Mesothelial cell of epicardium (in vitro differentiated cells): ENCODE results near the gene TNXB. TPM values are rescaled to one million over a fixed set of nuclear protein-coding genes. Genes with fewer than 3 reads are reported as not detected.

Source experiments
- DNase-seq, 2 experiments: peaks; one replicate each; pipeline ENCODE4 v3.0.0; 2021; ENCODE audit warnings: low spot score in 2 of 2; ENCODE audit not compliant: unreplicated experiment in 2 of 2
- H3K27ac Mint-ChIP-seq: 2 replicates; pipeline ENCODE4 v1.8.0; 2021; ENCODE audit warnings: mixed read lengths
- H3K27me3 Mint-ChIP-seq: 2 replicates; pipeline ENCODE4 v1.8.0; 2021; ENCODE audit warnings: low read depth, mixed read lengths
- H3K36me3 Mint-ChIP-seq: 2 replicates; pipeline ENCODE4 v1.8.0; 2021; ENCODE audit warnings: mixed read lengths
- H3K4me1 Mint-ChIP-seq: 2 replicates; pipeline ENCODE4 v1.8.0; 2021; ENCODE audit warnings: mixed read lengths
- H3K4me3 Mint-ChIP-seq: 2 replicates; pipeline ENCODE4 v1.8.0; 2021; ENCODE audit warnings: mild to moderate bottlenecking, moderate library complexity, mixed read lengths
- H3K9me3 Mint-ChIP-seq: 2 replicates; pipeline ENCODE4 v1.8.0; 2021; ENCODE audit warnings: mixed read lengths
- CTCF ChIP-seq: fragments of 200-600 bp; sonication (generic); IDR thresholded peaks from one replicate; pipeline ENCODE4 v1.5.0; 2021; ENCODE audit warnings: antibody characterized with exemption; ENCODE audit not compliant: unreplicated experiment
- total RNA-seq: library from RNA; stranded (reverse); gene quantifications from 3 replicates; pipeline ENCODE4 v1.2.1, GENCODE V29; 2021

Gene TNXB
- total RNA-seq, 1 donor from 2014 or later: 13.9 TPM

GRCh38 chr6:32131439-32131948 lies 22.4 kb upstream of the TNXB start:
- Mint-ChIP-seq H3K9me3 (no peaks in the 10 kb centered on the region), H3K36me3 (no peaks in the 10 kb centered on the region), H3K4me1 (peaks cover 30% of the 10 kb centered on the region), H3K27ac (no peak overlapping the region), H3K4me3 (peak overlapping the region; percentile 31), H3K27me3 (peaks cover 14% of the 10 kb centered on the region)
- no peak for DNase-seq
- TF ChIP-seq CTCF: no peak

DNA sequence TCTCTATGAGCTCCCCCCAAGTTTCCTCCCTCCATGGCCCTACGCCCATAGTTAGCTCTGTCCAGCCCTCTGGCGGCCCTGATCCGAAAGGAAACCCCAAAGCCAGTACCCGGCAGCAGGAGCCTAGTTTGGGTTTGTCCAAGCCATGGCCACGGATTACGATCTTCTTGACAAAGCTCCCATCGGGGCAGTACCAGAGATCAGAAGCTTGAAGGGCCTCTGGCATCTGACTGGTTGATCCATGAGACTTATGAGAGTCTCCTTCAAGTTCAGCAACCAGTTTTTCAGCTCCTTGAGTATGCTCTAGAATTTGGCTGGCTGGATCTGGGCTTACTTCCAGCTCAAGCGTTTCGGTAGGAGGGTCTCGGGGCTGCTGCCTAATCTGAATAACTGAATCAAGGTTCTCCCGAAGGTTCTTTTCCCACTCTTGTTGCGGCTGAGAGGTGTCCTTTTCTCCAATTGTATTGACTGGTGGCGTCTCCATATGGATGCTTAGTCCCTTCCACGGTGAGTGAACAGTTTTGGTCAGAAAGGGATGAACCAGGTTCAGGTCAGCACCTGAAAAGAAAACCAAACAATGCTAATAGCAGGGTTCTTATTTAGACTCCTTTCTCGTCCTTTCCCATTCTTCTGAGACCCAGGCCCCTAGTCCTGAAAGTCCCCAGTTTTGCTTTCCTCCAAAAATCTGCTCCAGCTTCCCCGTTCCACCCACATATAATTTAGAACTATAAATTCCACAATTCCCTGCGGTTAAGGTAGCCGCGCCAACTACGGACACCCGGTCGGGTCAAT lies 20.4 kb upstream of the TNXB start:
- DNase-seq: no peak
- H3K9me3 Mint-ChIP-seq: no peaks in the 10 kb centered on the region
- TF ChIP-seq CTCF: no peak
- peaks cover 6% of the 10 kb centered on the region for H3K36me3 Mint-ChIP-seq
- H3K27ac Mint-ChIP-seq: peak overlapping the region; percentile 98
- peaks cover 4% of the 10 kb centered on the region for H3K27me3 Mint-ChIP-seq
- peaks cover 30% of the 10 kb centered on the region for H3K4me1 Mint-ChIP-seq
- H3K4me3 Mint-ChIP-seq: peak overlapping the region; percentile 89

DNA sequence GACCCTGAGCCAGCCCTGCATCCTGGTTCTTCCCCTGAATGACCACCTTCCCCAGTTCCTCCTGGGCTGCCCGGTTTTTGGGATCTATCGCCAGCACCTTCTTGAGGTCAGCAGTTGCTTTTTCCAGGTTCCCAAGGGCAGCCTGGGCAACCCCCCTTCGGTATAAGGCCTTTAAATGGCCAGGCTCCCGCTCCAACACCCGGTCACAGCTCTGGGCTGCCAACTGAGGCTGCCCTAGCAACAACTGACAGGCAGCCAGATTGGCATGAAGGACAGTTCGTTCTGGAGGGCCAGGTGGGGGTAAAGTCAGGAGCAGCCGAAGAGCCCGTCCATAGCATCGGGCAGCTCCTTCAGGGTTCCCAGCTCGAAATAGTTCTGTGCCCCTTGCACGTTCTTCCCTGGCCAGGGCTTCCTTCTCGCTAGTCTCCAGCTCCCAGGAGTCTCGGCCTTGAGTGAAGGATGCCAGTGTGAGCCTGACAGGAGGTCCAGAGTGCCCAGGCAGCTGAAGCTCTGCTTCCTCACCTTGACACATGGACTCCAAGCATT lies 19.7 kb upstream of the TNXB start:
- peaks cover under 1% of the 10 kb centered on the region for H3K27me3 Mint-ChIP-seq
- peaks cover 30% of the 10 kb centered on the region for H3K4me1 Mint-ChIP-seq
- peak overlapping the region; percentile 98 for H3K4me3 Mint-ChIP-seq

DNA sequence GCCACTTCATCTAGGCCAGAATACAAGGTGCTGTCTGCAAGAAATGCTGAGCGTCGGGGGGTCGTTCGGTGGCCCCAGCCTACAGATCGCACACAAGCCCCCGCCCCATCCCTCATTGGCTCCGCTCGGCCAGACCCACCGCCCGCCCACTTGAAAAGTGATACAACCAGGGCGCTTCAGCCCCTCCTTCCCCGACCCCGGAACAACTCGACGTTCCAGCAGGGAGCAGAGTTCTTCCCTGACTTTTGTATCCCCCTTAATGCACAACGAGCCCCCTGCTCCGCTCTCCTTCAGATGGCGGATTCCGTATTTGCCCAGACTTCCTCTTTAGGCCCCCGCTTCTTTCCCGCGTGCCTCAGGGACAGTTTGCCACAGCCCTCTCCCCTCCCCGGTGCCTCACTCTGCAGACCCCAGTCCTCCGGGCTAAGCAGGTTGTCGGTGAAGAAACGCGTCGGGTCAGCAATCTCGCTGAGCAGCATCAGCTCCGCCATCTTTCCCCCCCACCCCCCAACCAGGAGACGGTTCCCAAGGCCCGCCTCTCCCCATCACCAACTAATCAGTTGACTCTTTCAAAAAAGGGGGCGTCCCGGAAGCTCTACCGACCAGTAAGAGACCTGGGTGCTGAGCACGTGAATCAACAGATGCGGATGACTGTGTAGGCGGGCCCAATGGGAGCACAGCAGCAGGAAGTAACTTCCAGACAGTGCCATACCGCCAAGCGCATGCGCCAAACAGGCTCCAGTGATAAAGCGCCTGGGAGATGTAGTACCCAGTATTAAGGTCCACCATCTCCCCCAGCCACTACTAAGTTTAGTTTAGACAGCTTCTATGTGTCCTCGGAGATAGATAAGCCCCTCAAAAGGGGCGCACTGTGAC lies 18.8 kb upstream of the TNXB start, which contains the start of gene ATF6B:
TSS of gene ATF6B (minus strand) at position 530 of the 876 bp plus-strand sequence. CDS start at position 491, 39 bp downstream.
- Mint-ChIP-seq H3K9me3 (no peaks in the 10 kb centered on the region), H3K27me3 (no peaks in the 10 kb centered on the region), H3K4me1 (peaks cover 30% of the 10 kb centered on the region), H3K36me3 (peaks cover 13% of the 10 kb centered on the region), H3K4me3 (peak within 1 kb of the TSS; percentile 98), H3K27ac (peak within 1 kb of the TSS; percentile 98)
- no peak for TF ChIP-seq CTCF
- peak; percentile 92 to 95 for DNase-seq

More for the DNA sequence above, 19.7 kb upstream of the TNXB start:
- Mint-ChIP-seq H3K9me3 (no peaks in the 10 kb centered on the region), H3K27ac (peak overlapping the region; percentile 98), H3K36me3 (peaks cover 11% of the 10 kb centered on the region)
- no peak for TF ChIP-seq CTCF
- DNase-seq: no peak

- Mint-ChIP-seq H3K9me3 (no peaks in the 10 kb centered on the region), H3K4me1 (peaks cover 30% of the 10 kb centered on the region), H3K27me3 (no peaks in the 10 kb centered on the region), H3K4me3 (peak overlapping the region; percentile 98), H3K27ac (peak overlapping the region; percentile 98), H3K36me3 (peaks cover 13% of the 10 kb centered on the region)
- no peak for TF ChIP-seq CTCF
- DNase-seq: no peak
Measured at GRCh38 chr6:32127409-32127716, 18.2 kb upstream of the TNXB start.
